Measurements from ENCODE around the gene TRPM7. TPM values are rescaled to one million over a fixed set of nuclear protein-coding genes. Genes with fewer than 3 reads are reported as not detected.

TRPM7 gene
- total RNA-seq, 1 donor from 2014 or later, result 16.8 TPM

- TF ChIP-seq, protein P1, sequence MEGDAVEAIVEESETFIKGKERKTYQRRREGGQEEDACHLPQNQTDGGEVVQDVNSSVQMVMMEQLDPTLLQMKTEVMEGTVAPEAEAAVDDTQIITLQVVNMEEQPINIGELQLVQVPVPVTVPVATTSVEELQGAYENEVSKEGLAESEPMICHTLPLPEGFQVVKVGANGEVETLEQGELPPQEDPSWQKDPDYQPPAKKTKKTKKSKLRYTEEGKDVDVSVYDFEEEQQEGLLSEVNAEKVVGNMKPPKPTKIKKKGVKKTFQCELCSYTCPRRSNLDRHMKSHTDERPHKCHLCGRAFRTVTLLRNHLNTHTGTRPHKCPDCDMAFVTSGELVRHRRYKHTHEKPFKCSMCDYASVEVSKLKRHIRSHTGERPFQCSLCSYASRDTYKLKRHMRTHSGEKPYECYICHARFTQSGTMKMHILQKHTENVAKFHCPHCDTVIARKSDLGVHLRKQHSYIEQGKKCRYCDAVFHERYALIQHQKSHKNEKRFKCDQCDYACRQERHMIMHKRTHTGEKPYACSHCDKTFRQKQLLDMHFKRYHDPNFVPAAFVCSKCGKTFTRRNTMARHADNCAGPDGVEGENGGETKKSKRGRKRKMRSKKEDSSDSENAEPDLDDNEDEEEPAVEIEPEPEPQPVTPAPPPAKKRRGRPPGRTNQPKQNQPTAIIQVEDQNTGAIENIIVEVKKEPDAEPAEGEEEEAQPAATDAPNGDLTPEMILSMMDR (conservative IDR thresholded peaks at IDR 0.05; ENCODE audit: low read depth, low read length), result no peak
- H3K4me3 ChIP-seq (ENCODE audit: low read depth, low read length), result no peak overlapping the region
- DNase-seq (ENCODE audit: low read depth), result no peak
Measured at GRCh38 chr15:50669611-50670010, 17.0 kb downstream of the TRPM7 start.

GRCh38 chr15:50665938-50666337 is 20.7 kb downstream of the TRPM7 start:
- TF ChIP-seq, protein P1 (conservative IDR thresholded peaks at IDR 0.05; ENCODE audit: low read depth, low read length), result no peak
- no peak overlapping the region for H3K4me3 ChIP-seq (ENCODE audit: low read depth, low read length)
- no peak for DNase-seq (ENCODE audit: low read depth)

GRCh38 chr15:50655555-50655954 is 31.0 kb downstream of the TRPM7 start:
- no peak for DNase-seq (ENCODE audit: low read depth)
- no peak overlapping the region for H3K4me3 ChIP-seq (ENCODE audit: low read depth, low read length)
- TF ChIP-seq, protein P1 (conservative IDR thresholded peaks at IDR 0.05; ENCODE audit: low read depth, low read length), result no peak

GRCh38 chr15:50653156-50653743 is 33.3 kb downstream of the TRPM7 start:
- DNase-seq (ENCODE audit: low read depth), result no peak
- TF ChIP-seq, protein P1 (conservative IDR thresholded peaks at IDR 0.05; ENCODE audit: low read depth, low read length), result no peak
- no peak overlapping the region for H3K4me3 ChIP-seq (ENCODE audit: low read depth, low read length)

DNA sequence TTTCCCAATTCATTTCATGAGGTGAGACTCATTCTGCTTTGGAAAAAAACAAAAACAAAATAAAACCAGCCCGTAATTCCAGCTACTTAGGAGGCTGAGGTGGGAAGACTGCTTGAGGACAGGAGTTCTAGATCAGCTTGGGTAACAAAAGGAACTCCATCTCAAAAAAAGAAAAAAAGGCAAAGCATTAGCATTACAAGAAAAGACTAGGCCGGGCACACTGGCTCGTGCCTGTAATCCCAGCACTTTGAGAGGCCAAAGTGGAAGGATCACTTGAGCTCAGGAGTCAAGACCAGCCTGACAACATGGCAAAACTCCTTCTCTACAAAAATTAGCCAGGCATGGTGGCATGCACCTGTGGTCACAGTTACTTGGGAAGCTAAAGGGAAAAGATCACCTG is 33.9 kb downstream of the TRPM7 start:
- TF ChIP-seq, protein P1 (conservative IDR thresholded peaks at IDR 0.05; ENCODE audit: low read depth, low read length), result no peak
- DNase-seq (ENCODE audit: low read depth), result no peak
- H3K4me3 ChIP-seq (ENCODE audit: low read depth, low read length), result no peak overlapping the region

GRCh38 chr15:50641318-50641717 is 45.3 kb downstream of the TRPM7 start:
- H3K4me3 ChIP-seq (ENCODE audit: low read depth, low read length), result no peak overlapping the region
- TF ChIP-seq, protein P1 (conservative IDR thresholded peaks at IDR 0.05; ENCODE audit: low read depth, low read length), result no peak
- no peak for DNase-seq (ENCODE audit: low read depth)

DNA sequence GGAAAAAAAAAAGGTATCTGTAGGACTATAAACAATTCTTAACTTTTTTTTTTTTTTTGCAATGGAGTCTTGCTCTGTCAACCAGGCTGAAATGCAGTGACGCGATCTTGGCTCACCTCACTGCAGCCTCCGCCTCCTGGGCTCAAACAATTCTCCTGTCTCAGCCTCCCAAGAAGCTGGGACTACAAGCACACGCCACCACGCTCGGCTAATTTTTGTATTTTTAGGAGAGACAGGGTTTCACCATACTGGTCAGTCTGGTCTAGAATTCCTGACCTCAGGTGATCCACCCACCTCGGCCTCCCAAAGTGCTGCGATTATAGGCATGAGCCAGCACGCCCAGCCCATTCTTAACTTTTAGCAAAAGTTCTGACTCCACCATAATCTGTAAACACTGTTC is 50.5 kb downstream of the TRPM7 start:
- TF ChIP-seq, protein P1 (conservative IDR thresholded peaks at IDR 0.05; ENCODE audit: low read depth, low read length), result no peak
- no peak for DNase-seq (ENCODE audit: low read depth)
- no peak overlapping the region for H3K4me3 ChIP-seq (ENCODE audit: low read depth, low read length)

All from epithelial cell of proximal tubule (primary cell).